Cerebellar cortex (tissue), 1 donor: ENCODE data around the gene EXOC2.

Experiments
- DNase-seq: peaks from one replicate; pipeline ENCODE4 v3.0.0-alpha.2; 2015; ENCODE audit warnings: low spot score

The EXOC2 gene, protein sequence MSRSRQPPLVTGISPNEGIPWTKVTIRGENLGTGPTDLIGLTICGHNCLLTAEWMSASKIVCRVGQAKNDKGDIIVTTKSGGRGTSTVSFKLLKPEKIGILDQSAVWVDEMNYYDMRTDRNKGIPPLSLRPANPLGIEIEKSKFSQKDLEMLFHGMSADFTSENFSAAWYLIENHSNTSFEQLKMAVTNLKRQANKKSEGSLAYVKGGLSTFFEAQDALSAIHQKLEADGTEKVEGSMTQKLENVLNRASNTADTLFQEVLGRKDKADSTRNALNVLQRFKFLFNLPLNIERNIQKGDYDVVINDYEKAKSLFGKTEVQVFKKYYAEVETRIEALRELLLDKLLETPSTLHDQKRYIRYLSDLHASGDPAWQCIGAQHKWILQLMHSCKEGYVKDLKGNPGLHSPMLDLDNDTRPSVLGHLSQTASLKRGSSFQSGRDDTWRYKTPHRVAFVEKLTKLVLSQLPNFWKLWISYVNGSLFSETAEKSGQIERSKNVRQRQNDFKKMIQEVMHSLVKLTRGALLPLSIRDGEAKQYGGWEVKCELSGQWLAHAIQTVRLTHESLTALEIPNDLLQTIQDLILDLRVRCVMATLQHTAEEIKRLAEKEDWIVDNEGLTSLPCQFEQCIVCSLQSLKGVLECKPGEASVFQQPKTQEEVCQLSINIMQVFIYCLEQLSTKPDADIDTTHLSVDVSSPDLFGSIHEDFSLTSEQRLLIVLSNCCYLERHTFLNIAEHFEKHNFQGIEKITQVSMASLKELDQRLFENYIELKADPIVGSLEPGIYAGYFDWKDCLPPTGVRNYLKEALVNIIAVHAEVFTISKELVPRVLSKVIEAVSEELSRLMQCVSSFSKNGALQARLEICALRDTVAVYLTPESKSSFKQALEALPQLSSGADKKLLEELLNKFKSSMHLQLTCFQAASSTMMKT

DNA sequence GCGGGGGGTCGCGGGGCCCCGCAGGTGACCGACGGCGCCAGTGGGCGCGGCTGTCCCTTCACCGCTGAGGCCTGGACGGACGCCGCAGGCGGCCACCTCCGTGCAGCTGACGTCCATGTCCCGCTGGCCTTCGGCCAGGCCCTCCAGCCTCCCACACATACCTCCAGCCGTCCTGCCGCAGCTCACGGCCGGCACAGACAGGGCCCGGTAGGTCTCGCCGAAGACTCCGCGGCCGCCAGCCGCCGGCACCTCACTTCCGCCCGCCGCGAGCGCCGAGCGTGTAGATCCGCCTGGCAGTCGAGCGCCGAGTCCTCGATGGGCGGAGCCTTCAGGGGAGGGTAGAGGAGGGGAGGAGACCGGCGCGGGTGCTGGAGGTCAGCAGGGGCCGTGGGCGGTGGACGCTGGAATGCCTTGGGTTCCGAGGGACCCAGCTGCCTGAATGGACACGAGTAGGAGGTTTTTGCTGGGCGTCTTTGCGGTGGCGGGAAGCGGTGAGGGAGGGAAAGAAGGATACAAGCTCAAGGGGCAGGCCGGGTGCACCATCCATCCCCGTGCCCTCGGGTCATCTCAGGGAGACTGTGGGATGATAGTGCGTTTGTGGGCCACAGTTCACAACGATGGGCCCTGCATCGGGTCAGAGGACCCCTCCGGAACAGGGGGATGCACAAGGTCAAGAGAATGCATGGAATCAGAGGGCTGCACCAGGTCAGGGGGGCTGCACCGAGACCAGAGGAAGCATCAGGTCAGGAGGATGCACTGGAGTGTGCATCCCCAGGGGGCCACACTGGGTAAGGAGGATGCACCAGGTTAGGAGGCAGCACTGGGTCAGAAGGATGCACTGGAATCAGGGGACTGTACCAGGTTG, at the start of gene EXOC2:
Gene EXOC2, minus strand, starts transcription at position 282 of the 865 bp plus-strand sequence. CDS start 55,321 bp downstream, outside the sequence.
- peak; percentile 82 for DNase-seq

DNA sequence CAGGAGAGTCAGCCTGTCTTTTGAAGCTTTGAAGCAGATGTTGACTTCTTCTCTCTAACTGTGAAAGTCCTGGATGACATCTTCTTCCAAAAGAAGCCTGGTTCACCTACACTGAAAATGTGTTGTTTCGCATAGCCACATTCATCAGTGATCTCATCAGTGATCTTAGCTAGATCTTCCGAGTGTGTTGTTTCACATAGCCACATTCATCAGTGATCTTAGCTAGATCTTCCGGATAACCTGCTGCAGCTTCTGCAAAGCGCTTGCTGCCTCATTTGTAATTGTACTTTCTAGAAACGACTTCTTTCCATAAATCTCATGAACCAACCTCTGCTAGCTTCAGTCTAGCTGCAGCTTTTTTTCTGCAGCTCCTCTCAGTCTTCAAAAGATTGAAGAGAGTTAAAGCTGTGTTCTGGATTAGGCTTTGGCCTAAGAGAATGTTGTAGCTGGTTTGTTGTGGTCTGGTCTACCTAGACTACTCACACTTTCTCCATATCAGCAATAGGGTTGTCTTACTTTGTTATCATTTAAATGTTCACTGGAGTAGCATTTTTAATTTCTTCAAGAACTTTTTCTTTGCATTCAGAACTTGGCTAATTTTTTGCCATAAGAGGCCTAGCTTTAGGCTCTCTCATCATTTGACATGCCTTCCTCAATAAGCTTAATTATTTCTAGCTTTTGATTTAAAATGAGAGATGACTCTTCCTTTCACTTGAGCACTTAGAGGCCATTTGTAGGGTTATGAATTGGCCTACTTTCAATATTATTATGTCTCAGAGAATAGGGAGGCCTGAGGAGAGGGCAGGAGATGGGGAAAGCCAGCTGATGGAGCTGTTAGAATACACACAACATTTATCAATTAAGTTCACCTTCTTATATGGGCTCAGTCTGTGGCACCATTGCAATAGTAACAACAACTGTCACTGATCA, 48.7 kb upstream of the EXOC2 start:
- no peak for DNase-seq

DNA sequence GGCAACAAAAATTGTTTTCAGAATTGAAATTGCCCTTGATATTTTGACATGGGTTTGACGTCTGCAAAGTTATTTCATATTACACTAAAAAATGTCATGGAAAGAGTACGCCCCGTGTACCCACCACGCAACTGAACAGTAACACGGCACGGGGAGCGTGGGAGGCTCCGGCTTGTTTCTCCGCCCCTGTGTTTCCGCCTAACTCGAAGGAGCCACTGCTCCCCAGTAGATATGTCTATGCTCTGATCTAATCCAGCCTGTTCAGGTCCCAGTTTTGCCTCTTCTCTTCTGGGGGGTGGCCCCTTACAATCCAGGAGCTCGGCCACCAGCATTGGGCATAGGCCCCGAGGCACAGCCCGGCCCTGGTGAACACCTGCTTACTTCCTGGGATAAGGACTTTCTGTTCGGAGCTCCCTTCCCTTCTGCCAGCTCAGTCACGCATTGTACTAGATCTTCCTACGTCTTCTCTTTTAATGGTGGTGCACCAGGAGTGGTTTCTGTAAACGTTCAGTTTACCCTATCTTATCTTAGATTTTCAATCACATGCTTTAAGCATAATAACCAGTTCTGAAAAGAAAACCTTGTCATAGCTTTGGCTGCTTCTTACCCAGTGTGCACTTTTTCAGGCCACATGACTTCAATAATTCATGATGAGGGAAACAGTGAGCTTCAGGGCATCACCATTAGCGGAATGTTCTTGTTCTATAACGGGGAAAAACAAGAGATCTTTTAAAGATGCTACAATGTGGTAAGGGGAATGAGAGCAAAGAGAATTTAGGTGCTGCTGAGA, 43.9 kb upstream of the EXOC2 start:
- DNase-seq, result no peak

DNA sequence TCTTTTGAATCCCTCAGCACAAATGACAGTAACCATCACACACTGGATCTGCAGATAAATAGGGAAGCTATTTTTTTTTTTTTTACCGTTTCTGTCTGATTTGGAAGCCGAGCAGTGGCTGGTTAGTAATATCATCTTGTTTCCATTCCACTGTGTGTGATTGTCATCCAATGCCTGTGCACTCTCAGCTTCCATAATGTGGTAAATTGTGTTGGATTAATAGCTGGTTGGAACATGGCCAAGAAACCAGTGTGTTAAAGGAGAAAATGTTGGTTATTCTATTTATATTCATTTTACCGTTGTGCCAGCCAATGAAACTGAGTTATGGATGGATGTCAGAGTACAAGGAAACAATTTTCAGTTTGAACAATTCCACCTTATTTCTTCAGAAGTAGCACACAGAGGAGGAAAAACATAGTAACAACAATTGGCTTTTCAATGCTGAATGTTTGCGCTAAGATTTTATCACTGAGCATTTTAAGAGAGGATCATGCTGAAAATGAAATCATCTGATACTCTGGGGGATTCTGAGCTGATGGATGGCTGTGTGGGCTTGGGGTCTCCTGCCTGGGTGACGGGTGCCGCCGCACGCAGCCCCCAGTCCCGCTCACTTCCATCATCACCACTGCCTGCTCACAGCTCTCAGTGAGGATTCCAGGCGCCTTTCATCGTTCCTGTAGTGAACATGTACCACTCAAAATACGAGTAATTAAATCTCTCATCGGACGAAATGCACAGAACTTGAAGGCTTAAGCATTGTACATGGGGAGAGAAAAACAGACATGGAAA, 40.7 kb upstream of the EXOC2 start:
- DNase-seq, result no peak

DNA sequence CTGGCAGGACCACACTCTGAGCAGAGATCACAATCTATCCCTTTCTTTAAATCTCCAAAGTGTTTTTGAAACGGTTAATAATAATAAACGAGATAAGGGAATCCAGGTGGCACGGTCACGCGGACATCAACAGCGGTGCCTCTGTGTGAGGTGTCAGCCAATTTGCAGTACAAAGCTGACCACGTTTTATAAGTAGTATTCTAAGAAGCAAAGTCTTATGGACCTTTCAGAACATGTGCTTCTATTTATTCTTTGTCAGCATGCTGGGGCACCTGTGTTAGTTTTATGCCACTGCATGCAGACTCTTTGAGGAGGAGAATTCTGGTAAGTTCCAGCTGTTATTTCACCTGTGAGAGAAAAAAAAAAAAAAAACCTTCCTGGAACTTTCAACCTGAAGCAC, 39.0 kb upstream of the EXOC2 start:
- no peak for DNase-seq

DNA sequence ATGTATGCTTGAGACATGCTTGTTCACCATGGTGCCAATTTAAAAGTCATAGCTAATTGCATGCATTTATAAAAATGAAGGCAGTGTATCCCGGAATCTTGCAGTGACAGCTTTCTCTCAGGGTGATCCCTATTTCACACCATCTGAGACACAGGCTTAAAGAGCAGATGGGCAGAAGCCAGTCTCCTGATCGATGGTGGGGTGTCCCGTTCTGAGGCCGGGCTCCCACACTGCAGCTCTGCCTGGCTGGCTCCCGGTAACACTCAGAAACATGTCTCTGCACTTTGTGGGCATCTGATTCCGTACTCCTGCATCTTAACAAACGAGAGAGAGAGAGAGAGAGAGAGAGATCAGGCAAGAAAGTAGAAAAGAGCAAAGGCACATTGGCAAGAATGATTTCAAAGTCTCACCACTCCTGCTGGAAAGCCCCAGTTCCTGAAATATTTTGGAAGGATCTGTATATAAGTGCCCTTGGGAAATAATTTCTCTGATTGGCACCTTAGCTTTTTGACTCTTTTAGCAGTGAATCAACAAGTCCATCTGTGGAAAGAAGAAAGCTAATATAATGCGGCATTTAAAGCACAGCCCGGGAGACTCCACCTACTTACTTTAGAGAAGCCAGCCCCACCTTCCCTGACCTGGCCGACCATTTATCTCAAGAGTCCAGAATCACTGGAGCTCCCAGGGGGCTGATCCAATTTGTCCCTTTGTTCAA, 36.8 kb upstream of the EXOC2 start:
- no peak for DNase-seq

DNA sequence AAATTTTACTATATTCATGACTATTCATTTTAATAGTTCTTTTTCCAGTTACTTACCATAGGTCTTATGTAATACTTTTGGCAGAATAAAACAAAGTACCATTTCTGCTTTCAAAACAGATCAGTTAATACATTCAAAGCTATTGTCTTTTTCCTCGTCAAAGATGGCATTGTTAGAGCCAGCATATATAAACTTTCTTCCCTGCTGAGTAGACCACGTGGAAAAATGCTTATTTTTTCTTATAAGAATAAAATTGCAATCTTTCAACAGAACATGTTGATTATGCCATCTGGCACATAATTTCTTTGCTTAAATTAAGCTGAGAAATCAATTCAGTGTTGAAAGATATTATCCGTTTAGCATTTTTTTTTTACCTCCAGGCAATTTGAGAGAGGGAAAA, 34.9 kb upstream of the EXOC2 start:
- no peak for DNase-seq

DNA sequence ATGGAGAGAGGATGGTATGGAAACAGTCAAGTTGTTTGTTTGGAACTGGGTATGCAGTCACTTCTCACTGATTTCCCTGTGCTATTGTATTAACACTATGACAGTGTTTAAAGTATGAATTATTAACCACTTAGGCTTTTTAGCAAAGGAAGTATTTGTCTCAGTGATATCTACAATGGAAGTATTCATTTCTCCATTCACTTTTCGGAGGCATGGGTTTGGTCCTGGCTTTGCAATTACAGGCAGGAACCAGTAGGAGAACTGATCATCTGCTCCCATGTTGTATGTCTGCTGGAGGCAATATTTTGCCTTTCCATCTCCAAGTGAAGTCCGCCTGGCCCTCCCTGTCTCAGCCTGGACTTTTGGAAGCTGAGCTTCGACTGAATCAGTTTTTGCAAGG, 30.6 kb upstream of the EXOC2 start:
- no peak for DNase-seq

DNA sequence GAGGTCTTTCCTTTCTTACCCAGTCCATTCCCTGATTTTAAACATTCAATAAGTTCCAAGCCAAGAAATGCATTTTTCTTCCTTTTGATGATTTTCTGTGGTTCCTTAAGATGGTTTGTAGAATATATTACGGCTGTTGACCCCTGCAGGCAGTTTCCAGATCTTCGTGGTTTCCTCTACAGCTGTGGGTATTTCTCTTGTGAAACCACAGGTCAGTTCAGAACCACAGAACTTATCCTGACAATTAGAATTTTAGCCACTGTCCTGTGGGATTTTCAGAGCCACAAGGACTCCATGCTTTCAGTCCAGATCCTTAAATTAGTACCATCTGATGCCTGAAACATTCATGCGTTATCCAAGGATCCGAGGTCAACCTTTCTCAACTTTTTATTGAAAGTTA, 29.7 kb upstream of the EXOC2 start:
- DNase-seq, result no peak

DNA sequence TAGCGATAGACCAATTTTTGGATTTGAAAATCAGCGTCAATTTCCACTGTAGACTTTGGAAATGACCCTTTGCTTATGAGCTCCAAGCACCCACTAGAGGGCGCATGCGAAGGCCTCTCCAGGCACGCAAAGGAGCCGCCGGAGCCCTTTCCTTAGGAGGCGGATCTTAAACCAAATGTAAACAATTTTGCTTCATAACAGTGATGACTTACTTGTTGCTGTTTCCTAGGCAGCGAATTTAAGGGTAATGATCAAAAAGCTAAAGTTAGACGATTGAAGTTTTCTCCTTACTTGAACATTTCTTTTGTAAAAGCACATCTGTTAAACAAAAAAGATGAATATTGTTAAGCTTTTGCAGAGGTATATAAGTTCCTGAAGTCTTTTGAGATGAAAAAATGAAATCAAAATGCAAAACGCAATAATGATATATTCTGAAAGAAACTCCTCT, 29.2 kb upstream of the EXOC2 start:
- DNase-seq, result peak; percentile 75

DNA sequence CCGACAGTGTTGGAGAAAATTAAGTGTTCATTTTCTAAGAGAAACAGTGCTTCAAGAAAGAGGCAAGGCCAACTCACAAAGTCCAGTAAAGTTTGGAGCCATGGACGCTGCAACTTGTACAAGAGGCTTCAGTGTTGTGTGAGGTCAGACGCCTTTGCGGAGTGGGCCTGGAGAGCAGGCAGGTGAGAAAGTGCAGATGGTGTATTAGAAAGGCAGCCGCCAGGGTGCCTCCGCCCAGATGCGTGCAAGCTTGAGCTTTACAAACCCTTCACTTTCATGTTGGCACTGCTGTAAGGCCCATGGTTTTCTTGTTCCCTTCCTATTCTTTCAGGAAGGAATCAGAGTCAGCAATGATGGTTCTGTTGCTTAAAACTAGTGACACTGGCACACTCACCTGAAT, 25.4 kb upstream of the EXOC2 start:
- DNase-seq, result no peak

DNA sequence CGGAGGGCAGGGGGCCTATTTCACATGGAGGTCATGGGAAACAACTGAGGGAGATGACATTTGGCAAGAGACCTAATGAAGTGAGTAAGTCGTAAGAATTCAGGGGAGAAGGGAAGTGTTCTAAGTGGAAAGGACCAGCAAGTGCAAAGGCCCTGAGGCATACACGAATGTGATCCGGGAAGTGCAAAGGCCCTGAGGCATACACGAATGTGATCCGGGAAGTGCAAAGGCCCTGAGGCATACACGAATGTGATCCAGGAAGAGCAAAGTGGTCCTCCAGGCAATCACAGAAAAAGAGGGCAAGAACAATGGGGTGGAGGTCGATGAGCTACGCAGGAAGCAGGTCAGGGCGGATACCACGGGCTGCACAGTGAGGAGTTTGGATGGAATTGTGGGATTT, 24.2 kb upstream of the EXOC2 start:
- DNase-seq, result no peak

DNA sequence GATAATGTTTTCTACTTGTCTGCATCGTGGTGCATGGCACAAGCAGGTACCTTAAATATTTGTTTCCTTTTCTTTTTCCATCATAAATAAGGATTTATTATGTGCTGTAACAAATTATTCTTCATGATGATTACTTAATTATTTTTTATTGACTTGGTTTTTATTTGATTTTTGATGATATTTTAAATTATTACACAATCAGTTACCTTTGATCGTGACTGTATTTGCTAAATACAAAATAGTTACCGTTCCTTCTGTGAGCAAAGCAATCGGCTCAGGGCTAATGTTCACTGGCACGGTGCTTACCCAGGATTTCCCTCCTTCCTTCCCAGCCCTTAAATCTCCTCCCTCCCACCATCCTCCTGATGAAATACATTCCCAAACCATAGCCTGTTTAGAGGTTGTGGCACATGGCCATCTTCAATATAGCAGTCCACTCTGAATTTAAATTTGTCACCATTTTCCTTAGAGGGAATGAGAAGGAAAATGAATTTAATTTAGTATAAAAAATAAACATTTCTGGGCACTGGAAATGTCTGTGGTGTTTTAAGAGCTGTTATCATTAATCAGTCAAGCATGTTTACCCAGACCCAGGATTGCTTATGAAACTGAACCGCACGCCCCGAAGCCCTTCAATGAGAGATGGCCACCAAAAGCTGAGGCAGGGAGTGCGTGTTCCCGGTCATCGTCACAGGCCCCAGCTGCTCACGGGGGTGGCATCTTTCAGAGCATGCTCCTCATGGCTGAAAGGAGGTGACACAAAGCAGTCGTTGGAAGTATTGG, 23.0 kb upstream of the EXOC2 start:
- no peak for DNase-seq

DNA sequence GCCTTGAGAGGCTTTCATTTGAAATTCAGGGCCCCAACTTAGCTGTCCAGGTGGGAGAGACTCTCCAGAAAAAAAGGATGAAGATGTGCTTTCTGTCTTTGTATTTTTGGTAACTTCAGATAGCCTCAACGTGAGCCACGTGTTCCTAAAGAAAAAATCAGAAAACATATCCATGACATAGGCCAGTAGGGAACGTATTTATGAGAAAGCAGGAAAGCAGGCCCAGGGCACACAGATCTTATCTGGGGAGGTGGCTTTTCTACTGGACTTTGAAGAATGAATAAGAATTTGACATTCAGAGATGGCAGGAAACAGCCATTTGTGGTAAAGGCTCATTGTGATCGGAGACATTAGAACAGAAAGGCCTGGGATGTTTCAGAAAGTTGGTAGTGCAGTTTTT, 21.2 kb upstream of the EXOC2 start:
- no peak for DNase-seq

DNA sequence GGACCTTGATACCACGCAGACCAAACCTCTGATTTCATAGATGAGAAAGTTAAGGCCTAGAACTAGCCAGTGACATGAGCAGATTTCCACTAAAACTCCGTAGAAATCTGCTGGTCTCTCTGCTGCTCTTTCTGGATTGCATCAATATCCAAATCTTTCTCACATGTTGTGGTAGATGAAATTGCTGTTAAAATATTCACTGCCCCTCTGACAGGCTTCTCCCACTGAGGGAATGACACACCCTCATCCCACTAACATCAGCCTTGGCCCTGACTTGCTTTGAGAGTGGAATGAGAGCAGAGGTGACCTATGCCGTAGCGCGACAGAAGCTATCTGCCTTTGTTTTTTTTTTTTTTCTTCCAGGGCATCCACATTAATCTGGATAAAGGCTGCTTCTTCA, 20.4 kb upstream of the EXOC2 start:
- DNase-seq, result no peak

DNA sequence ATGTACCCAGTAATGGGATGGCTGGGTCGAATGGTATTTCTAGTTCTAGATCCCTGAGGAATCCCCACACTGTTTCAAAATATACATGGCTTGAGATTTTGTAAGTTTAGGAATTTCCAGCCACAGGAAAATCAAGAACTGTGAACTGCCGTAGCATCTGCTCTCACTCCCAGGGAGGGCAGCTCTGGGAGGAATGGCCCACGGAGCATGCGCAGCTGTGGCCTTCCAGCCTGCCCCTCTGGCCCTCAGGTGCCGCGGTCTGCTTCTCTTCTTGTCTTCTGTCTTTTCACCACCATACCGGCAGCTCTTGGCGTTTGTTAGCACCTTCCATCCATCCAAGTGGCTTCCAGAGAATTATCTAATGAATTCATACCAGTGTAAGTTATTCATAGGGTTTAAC, 19.9 kb upstream of the EXOC2 start:
- DNase-seq, result no peak

DNA sequence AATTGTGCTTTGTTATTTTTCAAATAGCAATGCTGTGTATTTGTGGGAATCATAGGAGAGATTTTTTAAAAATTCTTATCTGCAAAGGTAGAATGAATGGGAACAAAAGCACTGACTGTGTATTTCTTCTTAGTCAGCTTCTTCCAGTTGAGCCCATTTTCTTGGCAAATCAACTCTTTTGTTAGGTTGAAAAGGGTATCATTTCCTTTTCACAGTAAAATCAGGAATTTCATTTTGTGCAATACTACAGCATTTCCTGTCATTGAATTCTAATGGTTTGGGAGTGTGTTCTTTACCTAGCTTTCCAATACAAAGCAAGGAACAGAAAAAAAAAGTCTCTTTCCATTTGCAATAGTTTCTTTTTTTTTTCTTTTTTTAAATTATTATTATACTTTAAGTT, 19.0 kb upstream of the EXOC2 start:
- DNase-seq, result no peak
